ENCODE data around the gene SPTLC3.
"Not testable (repeated sequence)": the region's sequence is repeated elsewhere in the genome, so short reads cannot be mapped to it uniquely, and the experiment has no call there.

Gene SPTLC3

GRCh38 chr20:13008761-13009681 is at the start of gene SPTLC3:
Gene SPTLC3, plus strand, starts transcription at chr20:13008972. Its CDS starts 296 bp downstream, at chr20:13009268.
- no peak for DNase-seq

GRCh38 chr20:12961725-12962124 is 47.0 kb upstream of the SPTLC3 start:
- DNase-seq: no peak

- no peak for DNase-seq
Observed at GRCh38 chr20:12962895-12963294, 45.9 kb upstream of the SPTLC3 start.

- DNase-seq: no peak
Observed at GRCh38 chr20:12963416-12963815, 45.4 kb upstream of the SPTLC3 start.

GRCh38 chr20:12965212-12965869 is 43.4 kb upstream of the SPTLC3 start:
- DNase-seq: no peak

- no peak for DNase-seq
Observed at GRCh38 chr20:12965870-12966251, 42.9 kb upstream of the SPTLC3 start.

- DNase-seq: no peak
Observed at GRCh38 chr20:12966468-12967085, 42.2 kb upstream of the SPTLC3 start.

- DNase-seq: no peak
Observed at GRCh38 chr20:12967932-12968331, 40.8 kb upstream of the SPTLC3 start.

GRCh38 chr20:12968472-12968871 is 40.3 kb upstream of the SPTLC3 start:
- DNase-seq: no peak

- no peak for DNase-seq
Observed at GRCh38 chr20:12969071-12969669, 39.6 kb upstream of the SPTLC3 start.

GRCh38 chr20:12970372-12970821 is 38.4 kb upstream of the SPTLC3 start:
- peak; percentile 10 for DNase-seq

- no peak for DNase-seq
Observed at GRCh38 chr20:12975833-12976608, 32.8 kb upstream of the SPTLC3 start.

- DNase-seq: no peak
Observed at GRCh38 chr20:12976720-12977309, 32.0 kb upstream of the SPTLC3 start.

GRCh38 chr20:12977328-12978125 is 31.2 kb upstream of the SPTLC3 start:
- no peak for DNase-seq

GRCh38 chr20:12978126-12978394 is 30.7 kb upstream of the SPTLC3 start:
- DNase-seq: no peak

- DNase-seq: no peak
Observed at GRCh38 chr20:12978613-12979495, 29.9 kb upstream of the SPTLC3 start.

GRCh38 chr20:12979713-12980112 is 29.1 kb upstream of the SPTLC3 start:
- DNase-seq: not testable (repeated sequence)

- no peak for DNase-seq
Observed at GRCh38 chr20:12982098-12982497, 26.7 kb upstream of the SPTLC3 start.

GRCh38 chr20:12984069-12984765 is 24.6 kb upstream of the SPTLC3 start:
- DNase-seq: no peak

GRCh38 chr20:12984863-12985262 is 23.9 kb upstream of the SPTLC3 start:
- DNase-seq: no peak
